ENCODE results near the gene SARS1.

DNA sequence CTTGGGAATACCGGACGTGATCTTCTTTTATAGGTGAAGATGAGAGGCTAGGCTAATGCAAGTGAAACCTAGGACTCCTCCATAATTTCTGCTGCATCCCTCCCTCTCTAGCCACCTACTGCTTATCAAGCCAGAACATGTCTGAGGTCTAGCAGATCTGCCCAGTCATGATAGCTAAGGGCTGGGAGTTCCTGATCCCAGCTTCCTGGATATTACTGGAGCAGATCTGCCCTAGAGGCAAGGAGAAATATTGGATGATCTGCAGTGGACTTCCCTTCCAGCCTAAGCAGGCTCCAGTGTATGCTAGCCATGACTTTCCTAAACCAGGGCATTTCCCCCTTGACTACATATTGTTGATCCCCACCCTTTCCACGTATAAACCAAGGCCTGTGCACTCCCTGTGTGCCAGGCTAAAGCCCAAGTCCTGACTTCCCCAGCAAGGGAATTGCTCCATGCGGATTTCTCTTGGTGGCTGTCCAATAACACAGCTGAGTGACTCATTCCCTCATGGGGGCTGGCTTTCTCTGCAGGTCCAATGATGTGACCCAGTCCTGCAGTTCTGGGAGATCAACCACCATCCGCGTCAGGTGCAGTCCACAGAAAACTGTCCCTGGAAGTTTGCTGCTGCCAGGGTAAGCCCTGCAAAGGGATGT, 15.5 kb upstream of the SARS1 start:
- TF ChIP-seq, protein P1, sequence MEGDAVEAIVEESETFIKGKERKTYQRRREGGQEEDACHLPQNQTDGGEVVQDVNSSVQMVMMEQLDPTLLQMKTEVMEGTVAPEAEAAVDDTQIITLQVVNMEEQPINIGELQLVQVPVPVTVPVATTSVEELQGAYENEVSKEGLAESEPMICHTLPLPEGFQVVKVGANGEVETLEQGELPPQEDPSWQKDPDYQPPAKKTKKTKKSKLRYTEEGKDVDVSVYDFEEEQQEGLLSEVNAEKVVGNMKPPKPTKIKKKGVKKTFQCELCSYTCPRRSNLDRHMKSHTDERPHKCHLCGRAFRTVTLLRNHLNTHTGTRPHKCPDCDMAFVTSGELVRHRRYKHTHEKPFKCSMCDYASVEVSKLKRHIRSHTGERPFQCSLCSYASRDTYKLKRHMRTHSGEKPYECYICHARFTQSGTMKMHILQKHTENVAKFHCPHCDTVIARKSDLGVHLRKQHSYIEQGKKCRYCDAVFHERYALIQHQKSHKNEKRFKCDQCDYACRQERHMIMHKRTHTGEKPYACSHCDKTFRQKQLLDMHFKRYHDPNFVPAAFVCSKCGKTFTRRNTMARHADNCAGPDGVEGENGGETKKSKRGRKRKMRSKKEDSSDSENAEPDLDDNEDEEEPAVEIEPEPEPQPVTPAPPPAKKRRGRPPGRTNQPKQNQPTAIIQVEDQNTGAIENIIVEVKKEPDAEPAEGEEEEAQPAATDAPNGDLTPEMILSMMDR (IDR thresholded peaks at IDR 0.05), result no peak
- TF ChIP-seq EP300 (IDR thresholded peaks at IDR 0.05) (no peak), POLR2A (IDR thresholded peaks at IDR 0.05) (no peak)

Measured in tibial nerve (tissue), 4 donors.